ENCODE results near the gene PAPOLB.
"Not testable (repeated sequence)": the region's sequence is repeated elsewhere in the genome, so short reads cannot be mapped to it uniquely, and the experiment has no call there.

Gene PAPOLB

DNA sequence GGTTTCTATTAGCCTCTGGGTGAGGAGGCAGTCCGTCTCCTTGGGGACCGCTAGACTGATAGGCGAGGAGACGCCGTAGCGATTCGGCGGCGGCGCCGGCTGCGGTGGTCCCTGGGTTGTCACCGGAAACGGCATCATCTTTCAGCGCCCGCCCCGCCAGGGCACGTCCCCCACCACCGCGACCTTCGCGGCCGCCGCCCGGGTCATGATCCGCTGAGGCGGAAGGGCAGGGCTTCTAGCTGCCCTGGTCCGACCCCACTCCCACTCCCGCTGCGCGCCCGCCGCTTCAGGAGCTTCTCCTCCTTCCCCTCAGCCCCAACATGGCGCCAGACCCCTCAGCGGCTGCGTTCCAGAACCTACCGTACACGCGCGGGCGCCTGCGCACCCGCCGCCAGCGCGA is at the start of gene PAPOLB:
Gene PAPOLB (minus strand): TSS at position 358 of the 400 bp plus-strand sequence. CDS start 220 bp downstream, at position 138.
- intact Hi-C loops (cut with DNase I) = no loop called here
- DNase-seq = peak in 2 of 42 donors; percentile 27 to 29

DNA sequence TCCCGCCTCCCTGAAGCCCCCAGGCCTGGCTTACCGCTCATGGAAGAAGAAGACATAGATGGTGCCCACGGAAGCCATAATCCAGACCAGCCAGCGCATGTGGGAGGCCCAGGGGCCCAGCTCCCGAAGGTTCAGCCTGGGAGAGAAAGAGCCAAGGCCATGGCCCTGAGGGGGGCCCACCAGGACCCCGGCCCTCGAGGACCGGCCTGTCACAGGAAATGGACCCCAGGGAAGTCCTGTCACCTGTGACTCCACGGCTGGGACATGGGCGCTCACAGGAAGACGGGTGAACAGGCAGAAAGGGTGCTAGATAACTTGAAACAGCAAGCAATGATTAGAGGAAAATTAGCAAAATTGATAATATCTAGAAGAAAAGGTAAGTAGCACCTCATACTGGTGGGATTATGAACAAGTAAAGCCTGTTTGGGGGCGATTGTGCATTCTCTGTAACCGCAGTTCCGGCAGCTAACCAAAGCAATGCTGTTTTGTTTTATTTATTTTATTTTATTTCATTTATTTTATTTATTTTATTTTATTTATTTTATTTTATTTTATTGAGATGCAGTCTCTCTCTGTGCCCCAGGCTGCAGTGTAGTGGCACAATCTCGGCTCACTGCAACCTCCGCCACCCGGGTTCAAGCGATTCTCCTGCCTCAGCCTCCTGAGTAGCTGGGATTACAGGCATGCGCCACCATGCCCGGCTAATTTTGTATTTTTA is 49.4 kb upstream of the PAPOLB start:
- intact Hi-C loops (cut with DNase I) = no loop called here
- DNase-seq = no peak

DNA sequence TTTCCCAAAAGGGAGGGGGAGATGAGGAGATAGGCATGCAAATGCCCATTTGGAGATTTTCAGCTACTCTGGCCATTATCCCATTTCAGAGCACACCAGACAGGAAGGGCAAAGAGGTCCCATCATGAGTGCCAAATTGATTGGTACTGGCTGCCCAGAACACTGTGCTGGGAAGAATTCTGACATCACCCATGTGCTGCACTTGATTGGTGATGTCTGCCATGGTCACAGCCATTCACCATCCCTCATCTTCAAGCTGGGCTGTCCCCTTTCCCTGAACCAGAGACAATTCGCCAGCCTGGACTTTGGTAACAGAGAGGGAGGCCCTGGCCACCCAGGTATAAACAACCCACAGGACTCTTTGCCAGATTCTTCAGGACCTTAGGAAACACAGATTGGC is 44.9 kb upstream of the PAPOLB start:
- no peak for DNase-seq
- intact Hi-C loops (cut with DNase I) = no loop called here

DNA sequence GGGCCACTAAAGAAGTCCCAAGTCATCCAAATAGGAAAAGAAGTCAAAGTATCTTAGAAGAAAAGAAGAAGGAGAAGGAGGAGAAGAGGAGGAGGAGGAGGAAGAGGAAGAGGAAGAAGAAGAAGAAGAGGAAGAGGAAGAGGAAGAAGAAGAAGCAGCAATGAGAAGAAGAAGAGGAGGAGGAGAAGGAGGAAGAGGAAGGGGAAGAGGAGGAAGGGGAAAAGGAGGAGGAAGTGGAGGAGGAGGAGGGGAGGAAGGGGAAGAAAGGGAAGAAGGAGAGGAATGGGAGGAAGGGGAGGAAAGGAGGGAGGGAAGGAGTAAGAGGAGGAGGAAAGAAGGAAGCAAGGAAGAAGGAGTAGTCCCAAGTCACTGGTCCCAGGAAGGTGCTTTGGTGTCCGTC is 43.3 kb upstream of the PAPOLB start:
- intact Hi-C loops (cut with DNase I) = no loop called here

DNA sequence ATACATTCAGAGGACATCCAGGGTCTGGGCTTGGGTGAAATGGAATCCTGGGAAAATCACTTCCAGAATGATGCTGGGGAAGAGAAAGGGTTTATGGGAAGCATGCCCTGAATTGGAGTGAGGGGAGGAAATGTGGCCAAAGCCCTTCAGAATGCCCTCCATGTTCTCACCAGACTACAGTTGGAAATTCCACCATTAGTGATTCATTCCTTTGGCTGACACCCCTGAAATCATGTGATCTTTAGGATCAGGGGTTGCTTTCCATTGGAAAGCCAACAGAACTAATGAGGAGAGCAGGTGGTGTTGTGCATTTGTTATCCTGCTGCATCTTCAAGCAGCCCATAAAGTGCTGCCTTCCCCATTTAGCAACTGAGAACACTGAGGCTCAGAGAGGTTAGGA is 42.5 kb upstream of the PAPOLB start:
- intact Hi-C loops (cut with DNase I) = no loop called here
- DNase-seq = no peak

More for the DNA sequence above, 43.3 kb upstream of the PAPOLB start:
- DNase-seq = no peak

DNA sequence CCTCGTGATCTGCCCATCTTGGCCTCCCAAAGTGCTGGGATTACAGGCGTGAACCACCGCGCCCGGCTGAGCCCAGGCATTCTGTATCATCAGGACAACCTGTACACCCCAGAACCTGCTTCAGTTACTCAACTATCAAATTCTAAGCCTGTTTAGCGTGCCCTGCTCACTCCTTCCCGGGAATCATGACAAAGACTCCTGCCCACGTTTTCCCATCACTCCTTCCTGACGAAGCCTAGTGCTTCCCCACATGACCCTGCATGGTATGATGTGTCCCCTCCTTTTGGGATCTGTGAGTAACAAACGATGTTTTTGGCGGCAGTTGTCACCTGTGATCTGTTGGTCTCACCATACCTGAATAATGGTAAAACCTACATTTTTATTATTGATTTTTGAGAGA is 33.9 kb upstream of the PAPOLB start:
- intact Hi-C loops (cut with DNase I) = no loop called here

DNA sequence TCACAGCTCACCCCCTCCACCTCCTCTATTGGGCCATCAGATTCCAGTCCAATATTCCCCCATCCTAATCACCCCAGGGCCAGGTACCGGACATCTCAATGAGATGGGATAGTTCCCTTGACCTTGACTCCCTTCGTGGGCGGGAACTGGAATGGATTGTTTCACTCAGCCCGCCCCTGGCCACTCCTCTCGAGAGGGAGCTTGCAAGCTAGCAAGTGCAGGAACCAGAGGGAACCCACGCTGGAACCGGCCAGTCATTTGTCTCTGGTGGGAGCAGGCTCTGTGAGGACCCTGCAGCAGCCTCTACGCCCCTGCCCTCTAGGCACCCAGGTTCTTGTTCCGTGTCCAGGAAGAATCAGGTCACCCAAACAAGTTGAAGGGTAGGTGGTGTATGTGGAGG is 32.7 kb upstream of the PAPOLB start:
- DNase-seq = no peak
- intact Hi-C loops (cut with DNase I) = no loop called here

More for the DNA sequence above, 33.9 kb upstream of the PAPOLB start:
- DNase-seq = peak in 37 of 42 donors; percentile 13 to 87 (median 56)

DNA sequence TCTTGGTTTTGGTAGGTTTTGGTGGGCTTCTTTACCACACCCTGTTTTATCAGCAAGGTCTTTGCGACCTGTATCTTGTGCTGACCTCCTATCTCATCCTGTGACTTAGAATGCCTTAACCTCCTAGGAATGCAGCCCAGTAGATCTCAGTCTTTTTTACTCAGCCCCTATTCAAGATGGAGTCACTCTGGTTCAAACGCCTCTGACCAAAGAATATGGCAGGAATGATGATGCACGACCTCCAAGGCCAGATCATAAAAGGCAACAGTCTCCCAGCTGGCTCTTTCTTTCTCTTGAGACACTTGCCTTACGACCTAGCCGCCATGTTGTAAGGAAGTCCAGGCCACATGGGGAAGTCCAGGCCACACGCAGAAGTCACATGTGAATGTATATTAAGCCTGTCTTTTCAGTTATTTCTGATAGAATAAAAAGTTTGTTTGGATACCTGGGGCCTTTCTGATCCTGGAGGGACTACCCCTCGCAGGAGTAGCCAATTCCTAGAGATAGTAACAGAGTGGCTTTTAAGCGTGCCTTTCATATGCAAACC is 32.2 kb upstream of the PAPOLB start:
- DNase-seq = no peak
- intact Hi-C loops (cut with DNase I) = no loop called here

DNA sequence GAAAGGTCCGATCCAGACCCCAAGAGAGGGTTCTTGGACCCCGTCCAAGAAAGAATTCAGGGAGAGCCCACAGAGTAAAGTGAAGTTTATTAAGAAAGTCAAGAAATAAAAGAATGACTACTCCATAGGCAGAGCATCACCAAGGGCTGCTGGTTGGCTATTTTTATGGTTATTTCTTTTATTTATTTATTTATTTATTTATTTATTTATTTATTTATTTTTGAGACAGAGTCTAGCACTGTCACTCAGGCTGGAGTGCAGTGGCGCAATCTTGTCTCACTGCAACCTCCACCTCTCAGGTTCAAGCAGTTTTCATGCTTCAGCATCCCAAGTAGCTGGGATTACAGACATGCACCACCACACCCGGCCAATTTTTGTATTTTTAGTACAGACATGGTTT is 31.4 kb upstream of the PAPOLB start:
- intact Hi-C loops (cut with DNase I); DNase-seq: not testable (repeated sequence)

DNA sequence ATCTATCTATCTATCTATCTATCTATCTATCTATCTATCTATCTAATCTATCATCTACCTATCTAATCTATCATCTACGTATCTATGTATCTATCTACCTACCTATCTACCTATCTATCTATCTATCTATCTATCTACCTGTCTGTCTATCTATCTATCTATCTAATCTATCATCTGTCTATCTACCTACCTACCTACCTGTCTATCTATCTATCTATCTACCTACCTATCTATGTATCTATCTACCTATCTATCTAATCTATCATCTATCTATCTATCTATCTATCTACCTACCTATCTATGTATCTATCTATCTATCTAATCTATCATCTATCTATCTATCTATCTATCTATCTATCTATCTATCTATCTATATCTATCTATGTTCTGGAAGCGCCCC is 29.7 kb upstream of the PAPOLB start:
- intact Hi-C loops (cut with DNase I); DNase-seq: not testable (repeated sequence)

DNA sequence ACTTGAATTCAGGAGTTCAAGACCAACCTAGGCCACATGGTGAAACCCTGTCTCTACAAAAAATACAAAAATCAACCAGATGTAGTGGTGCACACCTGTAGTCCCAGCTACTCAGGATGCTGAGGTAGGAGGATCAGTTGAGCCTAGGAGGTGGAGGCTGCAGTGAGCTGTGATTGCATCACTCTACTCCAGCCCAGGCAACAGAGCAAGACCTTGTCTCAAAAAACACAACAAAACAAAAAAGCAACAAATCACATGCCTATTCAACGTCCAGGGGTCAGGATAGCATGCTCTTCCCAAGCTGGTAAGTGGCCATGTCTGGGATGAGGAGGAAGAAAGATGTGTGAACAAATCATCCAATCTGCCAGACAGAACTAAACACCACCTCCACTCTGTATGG is 27.9 kb upstream of the PAPOLB start:
- no peak for DNase-seq
- intact Hi-C loops (cut with DNase I) = no loop called here

DNA sequence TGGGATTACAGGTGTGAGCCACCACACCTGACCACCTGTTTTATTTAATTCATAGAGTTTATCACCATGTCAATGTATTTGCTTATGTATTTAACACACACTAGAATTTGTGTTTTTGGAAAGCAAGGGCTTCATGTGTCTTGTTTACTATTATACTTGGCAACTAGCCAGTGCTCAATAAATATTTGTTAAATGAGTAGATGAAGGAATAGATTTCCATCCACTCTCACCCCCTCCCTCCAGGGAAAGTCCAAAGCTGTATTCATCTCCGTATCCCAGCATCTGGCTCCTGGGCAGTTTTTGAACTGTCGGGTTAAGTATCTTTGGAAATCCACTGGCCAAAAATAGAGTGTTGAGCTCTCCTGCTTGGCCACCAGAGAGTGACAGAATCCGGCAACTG is 26.3 kb upstream of the PAPOLB start:
- DNase-seq = no peak
- intact Hi-C loops (cut with DNase I) = no loop called here

DNA sequence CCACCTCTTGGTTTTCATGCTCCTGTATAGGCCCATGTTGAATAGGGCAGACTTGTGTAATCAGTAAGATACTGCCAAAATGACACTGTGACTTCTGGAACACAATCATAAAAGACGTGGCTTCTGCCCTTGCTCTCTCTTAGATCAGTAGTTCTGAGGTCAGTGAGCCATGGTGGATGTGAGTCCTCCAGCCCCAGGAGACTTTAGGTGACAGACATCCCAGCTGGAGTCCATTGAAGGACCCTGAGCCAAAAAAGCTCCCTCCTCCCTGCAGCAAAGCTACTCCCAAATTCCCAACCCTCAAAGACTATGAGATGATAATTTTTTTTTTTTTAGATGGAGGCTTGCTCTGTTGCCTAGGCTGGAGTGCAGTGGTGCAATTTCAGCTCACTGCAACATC is 24.8 kb upstream of the PAPOLB start:
- DNase-seq = no peak
- intact Hi-C loops (cut with DNase I) = no loop called here

DNA sequence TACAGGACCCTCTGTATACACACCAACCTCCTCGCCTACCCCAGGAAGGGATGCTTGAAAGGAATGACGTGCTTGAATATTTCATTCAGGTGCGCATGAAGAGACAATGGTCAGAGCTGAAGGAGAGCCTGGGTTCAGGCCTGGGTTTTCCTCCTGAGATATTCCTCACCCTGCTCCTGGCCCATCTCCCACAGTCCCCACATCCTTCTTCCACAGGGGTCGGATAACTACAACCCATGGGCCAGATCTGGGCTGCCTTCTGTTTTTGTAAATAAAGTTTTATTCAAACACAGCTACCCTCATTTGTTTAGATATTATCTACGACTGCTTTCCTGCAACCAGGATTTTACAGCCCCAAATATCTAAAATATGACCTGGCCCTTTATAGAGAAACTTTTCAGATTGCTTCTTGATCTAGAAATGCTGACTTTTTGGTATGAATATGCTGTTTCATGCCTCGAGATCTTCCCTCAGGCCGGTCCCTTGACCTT is 23.5 kb upstream of the PAPOLB start:
- no peak for DNase-seq
- intact Hi-C loops (cut with DNase I) = no loop called here

DNA sequence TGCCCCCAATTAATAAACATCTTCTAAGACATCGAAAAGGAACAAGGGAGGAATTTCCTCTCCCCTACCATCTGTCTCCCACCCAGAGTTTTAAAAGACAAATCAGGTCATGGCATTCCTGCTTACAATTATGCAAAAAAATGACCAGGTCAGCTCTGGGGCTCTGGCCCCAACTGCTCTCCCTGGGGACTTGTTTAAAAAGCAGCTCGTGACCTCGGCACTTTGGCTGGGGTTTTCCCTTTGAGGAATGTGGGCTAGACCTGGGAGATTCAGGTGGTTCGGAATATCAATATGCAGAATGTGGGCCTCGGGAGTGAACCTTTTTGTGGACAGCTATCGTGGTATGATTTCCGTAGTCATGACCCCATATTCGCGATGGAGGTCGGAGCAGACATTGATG is 22.3 kb upstream of the PAPOLB start:
- intact Hi-C loops (cut with DNase I) = loop anchor here (5.0 kb wide), 1 partner anchor 87 kb away; no protein-coding TSS in a partner anchor
- DNase-seq = no peak

DNA sequence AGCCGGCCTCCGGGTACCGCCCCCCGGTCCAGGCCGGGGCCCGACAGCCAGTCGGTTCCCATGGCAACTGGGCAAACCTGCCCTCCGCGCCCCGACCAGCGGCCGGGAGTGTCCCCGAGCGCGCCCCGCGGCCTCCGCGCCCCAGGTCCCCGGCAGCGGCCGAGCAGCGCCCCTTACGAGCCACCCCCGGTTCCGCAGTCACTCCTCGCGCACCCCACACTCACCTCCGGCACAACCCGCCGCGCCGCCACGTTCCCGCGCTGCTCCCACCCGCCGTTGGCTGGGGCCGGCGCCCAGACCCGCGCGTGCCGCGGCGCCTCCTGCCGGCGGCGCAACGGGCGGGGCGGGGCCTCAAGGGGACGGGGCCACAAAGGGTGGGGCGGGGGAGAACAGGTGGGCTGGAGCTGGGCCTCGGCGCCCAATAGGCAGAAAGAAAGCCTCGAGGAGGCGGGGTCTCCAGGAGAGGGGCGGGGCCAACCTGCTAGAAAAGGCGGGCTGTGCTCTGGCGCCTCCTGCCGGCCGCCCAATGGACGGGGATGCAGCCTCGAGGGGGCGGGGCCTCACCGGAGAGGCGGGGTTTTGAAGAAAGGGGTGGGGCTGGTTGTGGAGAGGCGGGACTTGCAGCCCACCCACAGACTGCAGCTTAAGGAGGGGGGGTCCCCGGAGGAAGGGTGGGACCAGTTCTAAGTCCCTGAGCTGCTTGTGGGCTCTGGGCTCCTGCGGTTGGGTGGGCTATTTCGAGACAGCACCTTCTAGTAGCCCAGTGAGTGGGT is 21.7 kb upstream of the PAPOLB start, which contains the start of gene RADIL:
Gene RADIL (minus strand): TSS at position 345 of the 773 bp plus-strand sequence. CDS start 5,577 bp downstream, outside the sequence.
- peak; percentile 84 to 98 (median 94) for DNase-seq
- intact Hi-C loops (cut with DNase I) = loop anchor here (5.0 kb wide), 1 partner anchor 86 kb away; no protein-coding TSS in a partner anchor

DNA sequence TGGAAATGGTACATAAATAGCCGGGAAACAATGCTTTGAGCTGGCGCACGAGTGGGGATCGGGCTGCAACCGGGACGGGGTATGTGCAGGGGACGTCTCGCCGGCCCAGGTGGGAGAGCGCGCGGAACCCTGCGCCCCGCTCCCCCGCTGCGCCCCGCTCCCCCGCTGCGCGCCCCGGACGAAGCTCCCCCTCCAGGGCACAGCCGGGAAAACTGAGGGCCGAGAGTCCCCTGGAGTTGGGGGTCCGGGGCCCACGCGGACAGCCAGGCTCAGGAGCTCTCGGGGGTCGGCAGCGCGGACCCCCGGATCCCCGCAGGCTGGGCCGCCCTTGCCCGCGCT is 21.2 kb upstream of the PAPOLB start:
- intact Hi-C loops (cut with DNase I) = loop anchor here (5.0 kb wide), 1 partner anchor 86 kb away; no protein-coding TSS in a partner anchor
- peak in 1 of 42 donors; percentile 37 for DNase-seq

DNA sequence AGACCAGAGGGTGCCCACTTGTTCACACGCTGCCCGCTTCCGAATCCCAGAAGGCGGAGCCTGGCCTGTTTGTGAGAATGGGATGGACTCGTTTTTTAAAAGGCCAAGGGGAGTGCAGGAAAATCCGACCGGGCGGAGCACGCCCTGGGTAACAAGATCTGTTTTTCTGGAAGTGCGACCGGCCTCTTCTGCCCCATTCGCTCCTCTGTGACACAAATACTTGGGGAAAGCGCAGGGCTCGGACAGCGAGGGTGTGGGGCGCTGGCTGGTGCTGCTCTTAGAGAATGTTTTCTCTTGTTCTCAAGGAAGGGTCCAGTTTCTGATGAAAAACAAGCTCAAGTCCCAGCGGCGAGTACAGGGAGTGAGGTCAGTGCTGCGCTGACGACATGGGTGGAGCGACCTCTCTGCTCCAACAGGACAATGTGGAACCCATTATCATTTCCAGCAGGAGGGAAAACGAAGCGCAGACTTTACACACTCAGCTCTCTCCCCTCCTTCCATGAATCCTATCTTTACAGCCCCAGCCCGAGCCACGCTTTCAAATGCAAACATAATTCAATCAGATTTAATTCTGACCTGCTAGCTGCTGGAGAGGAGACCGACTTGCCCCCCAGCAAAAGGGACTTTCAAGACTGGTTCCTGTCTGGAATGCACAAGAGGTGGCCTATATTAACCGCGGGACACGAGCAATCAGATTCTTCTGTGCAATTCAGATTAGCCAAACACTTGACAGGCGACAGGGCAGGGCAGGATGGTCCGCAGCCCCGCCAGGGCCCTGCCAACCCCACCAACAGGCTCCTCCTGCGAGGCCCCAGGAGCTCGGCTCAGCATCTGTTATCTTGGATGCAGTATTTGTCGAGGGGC is 20.6 kb upstream of the PAPOLB start:
- intact Hi-C loops (cut with DNase I) = loop anchor here (5.0 kb wide), 1 partner anchor 85 kb away; no protein-coding TSS in a partner anchor
- DNase-seq = peak in 26 of 42 donors; percentile 12 to 63 (median 28)

DNA sequence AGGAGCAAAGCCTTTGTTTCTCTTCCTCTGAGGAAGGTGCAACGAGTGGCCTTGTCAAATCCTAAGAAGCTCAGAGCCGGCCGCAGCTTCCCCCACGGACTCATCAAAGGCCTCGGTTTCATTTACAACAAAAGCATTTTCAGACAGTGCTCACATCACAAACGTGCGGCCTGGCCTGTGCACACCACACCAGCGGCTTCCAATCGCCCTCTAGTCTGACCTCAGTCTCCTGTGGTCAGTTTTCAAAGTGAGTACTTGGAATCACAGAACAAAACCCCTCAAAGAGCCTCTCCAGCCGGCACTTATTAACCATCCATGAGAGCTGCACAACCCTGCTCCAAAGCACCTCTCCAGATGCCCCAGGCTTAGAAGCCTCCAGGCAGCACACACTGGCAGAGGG is 18.4 kb upstream of the PAPOLB start:
- peak in 2 of 42 donors; percentile 10 to 33 for DNase-seq
- intact Hi-C loops (cut with DNase I) = loop anchor here (5.0 kb wide), 1 partner anchor 83 kb away; no protein-coding TSS in a partner anchor
